ENCODE results near the gene SLC29A3. TPM values are rescaled to one million over a fixed set of nuclear protein-coding genes. Genes with fewer than 3 reads are reported as not detected.

The SLC29A3 gene
- total and polyA plus RNA-seq, 2 experiments from 2014 or later: 10.3 to 12.3 TPM

- TF ChIP-seq STAT1 (IDR thresholded peaks at IDR 0.05; ENCODE audit: unreplicated experiment) (no peak), NANOG (IDR thresholded peaks at IDR 0.05; ENCODE audit: borderline replicate concordance) (no peak), EZH2 (IDR thresholded peaks at IDR 0.05; ENCODE audit: low read depth, unreplicated experiment) (no peak), EZH2phosphoT487 (IDR thresholded peaks at IDR 0.05; ENCODE audit: unreplicated experiment) (no peak), ZNF331 (CRISPR knock-in tag; IDR thresholded peaks at IDR 0.05; ENCODE audit: low read depth) (no peak), POLR2AphosphoS5 (IDR thresholded peaks at IDR 0.05; ENCODE audit: low read depth) (no peak)
- H3K27me3 ChIP-seq (ENCODE audit: insufficient read depth): no peaks in the 10 kb centered on the region
- no peaks in the 10 kb centered on the region for H3F3A ChIP-seq (replicated peaks; ENCODE audit: low read depth)
- no peak for DNase-seq (ENCODE audit: low spot score)
- no peak overlapping the region for H2AFZ ChIP-seq
- no peaks in the 10 kb centered on the region; the same call in 2 of the 3 replicates for H3K4me1 Mint-ChIP-seq
- H3K27ac Mint-ChIP-seq: no peak overlapping the region
- no peak overlapping the region for H3K4me2 ChIP-seq
- no peaks in the 10 kb centered on the region for H3K9me3 Mint-ChIP-seq
- no peak for ATAC-seq
- H3K4me3 Mint-ChIP-seq: no peak overlapping the region
- H3K4me1 ChIP-seq (ENCODE audit: insufficient read depth): no peaks in the 10 kb centered on the region
- no peaks in the 10 kb centered on the region for H3K9me2 ChIP-seq (ENCODE audit: insufficient read depth)
- no peak overlapping the region for H3K4me3 ChIP-seq
- H3K36me3 Mint-ChIP-seq (ENCODE audit: low read depth): peaks cover 43% of the 10 kb centered on the region
- H3K27me3 Mint-ChIP-seq (ENCODE audit: insufficient read depth, low read depth, poor library complexity): peaks cover 4% of the 10 kb centered on the region
- no peaks in the 10 kb centered on the region for H3K79me2 ChIP-seq (replicated peaks; ENCODE audit: insufficient read depth)
- H3K36me3 ChIP-seq (ENCODE audit: insufficient read depth): no peaks in the 10 kb centered on the region; the same call in 1 of the 2 replicates
- no peak overlapping the region for H3K27ac ChIP-seq (ENCODE audit: low read depth)
- no peaks in the 10 kb centered on the region for H4K20me1 ChIP-seq (replicated peaks; ENCODE audit: insufficient read depth)
Observed at GRCh38 chr10:71287456-71287855, 31.6 kb upstream of the SLC29A3 start.

- no peaks in the 10 kb centered on the region for H3K79me2 ChIP-seq (replicated peaks; ENCODE audit: insufficient read depth)
- H3F3A ChIP-seq (replicated peaks; ENCODE audit: low read depth): no peaks in the 10 kb centered on the region
- no peak overlapping the region for H3K4me2 ChIP-seq
- TF ChIP-seq POLR2AphosphoS5 (IDR thresholded peaks at IDR 0.05; ENCODE audit: low read depth): no peak
- no peak for TF ChIP-seq ZNF331 (CRISPR knock-in tag; IDR thresholded peaks at IDR 0.05; ENCODE audit: low read depth)
- no peak for TF ChIP-seq EZH2phosphoT487 (IDR thresholded peaks at IDR 0.05; ENCODE audit: unreplicated experiment)
- no peak for TF ChIP-seq CREB1 (CRISPR knock-in tag; IDR thresholded peaks at IDR 0.05; ENCODE audit: low read depth)
- TF ChIP-seq ZNF114 (CRISPR knock-in tag; IDR thresholded peaks at IDR 0.05): no peak
- TF ChIP-seq EZH2 (IDR thresholded peaks at IDR 0.05; ENCODE audit: low read depth, unreplicated experiment): no peak
- no peak for TF ChIP-seq STAT1 (IDR thresholded peaks at IDR 0.05; ENCODE audit: unreplicated experiment)
- TF ChIP-seq, protein P1, sequence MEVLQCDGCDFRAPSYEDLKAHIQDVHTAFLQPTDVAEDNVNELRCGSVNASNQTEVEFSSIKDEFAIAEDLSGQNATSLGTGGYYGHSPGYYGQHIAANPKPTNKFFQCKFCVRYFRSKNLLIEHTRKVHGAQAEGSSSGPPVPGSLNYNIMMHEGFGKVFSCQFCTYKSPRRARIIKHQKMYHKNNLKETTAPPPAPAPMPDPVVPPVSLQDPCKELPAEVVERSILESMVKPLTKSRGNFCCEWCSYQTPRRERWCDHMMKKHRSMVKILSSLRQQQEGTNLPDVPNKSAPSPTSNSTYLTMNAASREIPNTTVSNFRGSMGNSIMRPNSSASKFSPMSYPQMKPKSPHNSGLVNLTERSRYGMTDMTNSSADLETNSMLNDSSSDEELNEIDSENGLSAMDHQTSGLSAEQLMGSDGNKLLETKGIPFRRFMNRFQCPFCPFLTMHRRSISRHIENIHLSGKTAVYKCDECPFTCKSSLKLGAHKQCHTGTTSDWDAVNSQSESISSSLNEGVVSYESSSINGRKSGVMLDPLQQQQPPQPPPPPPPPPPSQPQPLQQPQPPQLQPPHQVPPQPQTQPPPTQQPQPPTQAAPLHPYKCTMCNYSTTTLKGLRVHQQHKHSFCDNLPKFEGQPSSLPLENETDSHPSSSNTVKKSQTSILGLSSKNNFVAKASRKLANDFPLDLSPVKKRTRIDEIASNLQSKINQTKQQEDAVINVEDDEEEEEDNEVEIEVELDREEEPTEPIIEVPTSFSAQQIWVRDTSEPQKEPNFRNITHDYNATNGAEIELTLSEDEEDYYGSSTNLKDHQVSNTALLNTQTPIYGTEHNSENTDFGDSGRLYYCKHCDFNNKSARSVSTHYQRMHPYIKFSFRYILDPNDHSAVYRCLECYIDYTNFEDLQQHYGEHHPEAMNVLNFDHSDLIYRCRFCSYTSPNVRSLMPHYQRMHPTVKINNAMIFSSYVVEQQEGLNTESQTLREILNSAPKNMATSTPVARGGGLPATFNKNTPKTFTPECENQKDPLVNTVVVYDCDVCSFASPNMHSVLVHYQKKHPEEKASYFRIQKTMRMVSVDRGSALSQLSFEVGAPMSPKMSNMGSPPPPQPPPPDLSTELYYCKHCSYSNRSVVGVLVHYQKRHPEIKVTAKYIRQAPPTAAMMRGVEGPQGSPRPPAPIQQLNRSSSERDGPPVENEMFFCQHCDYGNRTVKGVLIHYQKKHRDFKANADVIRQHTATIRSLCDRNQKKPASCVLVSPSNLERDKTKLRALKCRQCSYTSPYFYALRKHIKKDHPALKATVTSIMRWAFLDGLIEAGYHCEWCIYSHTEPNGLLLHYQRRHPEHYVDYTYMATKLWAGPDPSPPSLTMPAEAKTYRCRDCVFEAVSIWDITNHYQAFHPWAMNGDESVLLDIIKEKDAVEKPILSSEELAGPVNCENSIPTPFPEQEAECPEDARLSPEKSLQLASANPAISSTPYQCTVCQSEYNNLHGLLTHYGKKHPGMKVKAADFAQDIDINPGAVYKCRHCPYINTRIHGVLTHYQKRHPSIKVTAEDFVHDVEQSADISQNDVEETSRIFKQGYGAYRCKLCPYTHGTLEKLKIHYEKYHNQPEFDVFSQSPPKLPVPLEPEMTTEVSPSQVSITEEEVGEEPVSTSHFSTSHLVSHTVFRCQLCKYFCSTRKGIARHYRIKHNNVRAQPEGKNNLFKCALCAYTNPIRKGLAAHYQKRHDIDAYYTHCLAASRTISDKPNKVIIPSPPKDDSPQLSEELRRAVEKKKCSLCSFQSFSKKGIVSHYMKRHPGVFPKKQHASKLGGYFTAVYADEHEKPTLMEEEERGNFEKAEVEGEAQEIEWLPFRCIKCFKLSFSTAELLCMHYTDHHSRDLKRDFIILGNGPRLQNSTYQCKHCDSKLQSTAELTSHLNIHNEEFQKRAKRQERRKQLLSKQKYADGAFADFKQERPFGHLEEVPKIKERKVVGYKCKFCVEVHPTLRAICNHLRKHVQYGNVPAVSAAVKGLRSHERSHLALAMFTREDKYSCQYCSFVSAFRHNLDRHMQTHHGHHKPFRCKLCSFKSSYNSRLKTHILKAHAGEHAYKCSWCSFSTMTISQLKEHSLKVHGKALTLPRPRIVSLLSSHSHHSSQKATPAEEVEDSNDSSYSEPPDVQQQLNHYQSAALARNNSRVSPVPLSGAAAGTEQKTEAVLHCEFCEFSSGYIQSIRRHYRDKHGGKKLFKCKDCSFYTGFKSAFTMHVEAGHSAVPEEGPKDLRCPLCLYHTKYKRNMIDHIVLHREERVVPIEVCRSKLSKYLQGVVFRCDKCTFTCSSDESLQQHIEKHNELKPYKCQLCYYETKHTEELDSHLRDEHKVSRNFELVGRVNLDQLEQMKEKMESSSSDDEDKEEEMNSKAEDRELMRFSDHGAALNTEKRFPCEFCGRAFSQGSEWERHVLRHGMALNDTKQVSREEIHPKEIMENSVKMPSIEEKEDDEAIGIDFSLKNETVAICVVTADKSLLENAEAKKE (CRISPR knock-in tag; IDR thresholded peaks at IDR 0.05): no peak
- Mint-ChIP-seq H3K9me3 (no peaks in the 10 kb centered on the region), H3K27me3 (ENCODE audit: insufficient read depth, low read depth, poor library complexity) (peaks cover 4% of the 10 kb centered on the region), H3K4me3 (no peak overlapping the region), H3K4me1 (no peaks in the 10 kb centered on the region; the same call in 2 of the 3 replicates), H3K27ac (no peak overlapping the region), H3K36me3 (ENCODE audit: low read depth) (peaks cover 44% of the 10 kb centered on the region)
- H4K20me1 ChIP-seq (replicated peaks; ENCODE audit: insufficient read depth): no peaks in the 10 kb centered on the region; the same call in 1 of the 2 replicates
- H3K27me3 ChIP-seq (ENCODE audit: insufficient read depth): no peaks in the 10 kb centered on the region
- DNase-seq (ENCODE audit: low spot score): no peak
- no peaks in the 10 kb centered on the region for H3K9me2 ChIP-seq (ENCODE audit: insufficient read depth)
- no peak overlapping the region for H3K4me3 ChIP-seq
- no peak overlapping the region for H3K27ac ChIP-seq (ENCODE audit: low read depth)
- no peak overlapping the region for H2AFZ ChIP-seq
- no peaks in the 10 kb centered on the region; the same call in 1 of the 2 replicates for H3K36me3 ChIP-seq (ENCODE audit: insufficient read depth)
- no peaks in the 10 kb centered on the region for H3K4me1 ChIP-seq (ENCODE audit: insufficient read depth)
- no peak for ATAC-seq
Observed at GRCh38 chr10:71288461-71288860, 30.6 kb upstream of the SLC29A3 start.

All from GM23338 (cell line).